ENCODE data around the gene TTLL9. TPM values are rescaled to one million over a fixed set of nuclear protein-coding genes. Genes with fewer than 3 reads are reported as not detected.

Gene TTLL9, protein sequence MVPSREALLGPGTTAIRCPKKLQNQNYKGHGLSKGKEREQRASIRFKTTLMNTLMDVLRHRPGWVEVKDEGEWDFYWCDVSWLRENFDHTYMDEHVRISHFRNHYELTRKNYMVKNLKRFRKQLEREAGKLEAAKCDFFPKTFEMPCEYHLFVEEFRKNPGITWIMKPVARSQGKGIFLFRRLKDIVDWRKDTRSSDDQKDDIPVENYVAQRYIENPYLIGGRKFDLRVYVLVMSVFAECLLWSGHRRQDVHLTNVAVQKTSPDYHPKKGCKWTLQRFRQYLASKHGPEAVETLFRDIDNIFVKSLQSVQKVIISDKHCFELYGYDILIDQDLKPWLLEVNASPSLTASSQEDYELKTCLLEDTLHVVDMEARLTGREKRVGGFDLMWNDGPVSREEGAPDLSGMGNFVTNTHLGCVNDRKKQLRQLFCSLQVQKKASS
- polyA plus RNA-seq: 1.0 TPM
- long read RNA-seq, donor 1: 0 reads
- long read RNA-seq, donor 2: 0 reads
- long read RNA-seq, donor 3, partial matches to known transcripts: 31 of 31 reads
- long read RNA-seq, donor 3, other reads (novel, unspliced or antisense): 0 of 31 reads
- long read RNA-seq, donor 4: 0 reads
- long read RNA-seq, donor 5, partial matches to known transcripts: 0 of 12 reads
- long read RNA-seq, donor 5, other reads (novel, unspliced or antisense): 12 of 12 reads
- long read RNA-seq, donor 6, partial matches to known transcripts: 21 of 21 reads
- long read RNA-seq, donor 6, other reads (novel, unspliced or antisense): 0 of 21 reads
- long read RNA-seq, donor 7: 0 reads
- long read RNA-seq, donor 8: 0 reads
- long read RNA-seq, donor 9: 0 reads
- long read RNA-seq, donor 10, partial matches to known transcripts: 42 of 42 reads
- long read RNA-seq, donor 10, other reads (novel, unspliced or antisense): 0 of 42 reads
- long read RNA-seq, donor 11: 0 reads

DNA sequence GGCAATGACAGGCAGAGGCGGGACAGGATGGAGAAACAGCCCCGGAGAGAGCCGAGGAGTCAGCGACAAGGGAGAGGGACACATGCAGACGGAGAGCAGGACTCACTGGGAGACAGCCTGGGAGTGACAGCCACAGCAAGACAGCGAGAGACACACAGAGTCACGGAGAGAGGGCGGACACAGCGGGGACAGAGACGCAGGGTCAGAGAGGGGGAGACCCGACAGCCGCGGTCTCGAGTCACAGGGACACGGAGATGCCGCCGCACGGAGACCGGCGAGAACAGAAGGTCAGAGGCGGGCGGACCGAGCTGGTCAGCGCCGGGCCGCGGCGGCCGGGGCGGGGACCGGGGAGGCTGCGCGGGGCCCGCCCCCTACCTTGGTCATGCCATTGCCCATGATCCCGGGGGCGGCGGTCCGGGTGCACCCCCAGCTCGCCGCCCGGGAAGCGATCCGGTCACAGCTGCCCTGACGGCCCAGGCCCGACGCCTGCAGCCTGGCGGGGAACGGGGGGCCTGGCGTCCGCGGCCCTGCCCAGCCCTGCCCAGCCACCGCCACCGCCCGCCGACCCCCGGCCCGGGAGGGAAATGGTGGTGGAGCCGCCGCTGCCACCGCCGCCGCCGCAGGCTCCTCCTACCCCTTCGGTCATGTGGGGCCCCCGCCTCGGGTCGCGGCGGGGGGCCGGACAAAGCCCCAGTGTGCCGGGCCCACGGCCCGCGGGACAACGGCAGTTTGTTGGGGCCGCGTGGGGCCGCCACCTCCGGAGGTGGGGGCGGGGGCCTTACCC is at the start of gene TTLL9, which contains the start of gene DUSP15:
TSS of gene TTLL9 (plus strand) at position 693 of the 784 bp plus-strand sequence. CDS start 493 bp downstream, outside the sequence.
TSS of gene DUSP15 (minus strand) at position 586 of the 784 bp plus-strand sequence. CDS start at position 396, 190 bp downstream.
- Histone ChIP-seq H3K4me1 (ENCODE audit: control insufficient read depth, insufficient read depth, low read length) (peaks cover 15% of the 10 kb centered on the region), H3K27me3 (ENCODE audit: control insufficient read depth, insufficient read depth, low read length) (no peaks in the 10 kb centered on the region), H3K27ac (ENCODE audit: low read length) (peak within 1 kb of the TSS; percentile 54), H3K4me3 (ENCODE audit: low read length) (peak within 1 kb of the TSS; percentile 60), H3K36me3 (ENCODE audit: control insufficient read depth, insufficient read depth, low read length) (peaks cover 6% of the 10 kb centered on the region), H3K9me3 (ENCODE audit: control insufficient read depth, low read depth, low read length) (no peaks in the 10 kb centered on the region)
- peak; percentile 25 to 71 for DNase-seq
- no CpG with 5 or more reads among the region's 80 CpGs for WGBS (ENCODE audit: insufficient coverage, low lambda C conversion rate)

DNA sequence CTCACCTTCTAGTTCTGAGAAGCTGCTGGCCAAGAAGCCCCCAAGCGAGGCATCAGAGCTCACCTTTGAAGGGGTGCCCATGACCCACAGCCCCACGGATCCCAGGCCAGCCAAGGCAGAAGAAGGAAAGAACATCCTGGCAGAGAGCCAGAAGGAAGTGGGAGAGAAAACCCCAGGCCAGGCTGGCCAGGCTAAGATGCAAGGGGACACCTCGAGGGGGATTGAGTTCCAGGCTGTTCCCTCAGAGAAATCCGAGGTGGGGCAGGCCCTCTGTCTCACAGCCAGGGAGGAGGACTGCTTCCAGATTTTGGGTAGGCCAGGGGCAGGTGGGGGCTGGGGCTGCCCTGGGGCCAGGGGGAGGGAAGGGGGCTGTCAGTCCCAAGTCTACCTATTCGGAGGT is 49.0 kb upstream of the TTLL9 start:
- Histone ChIP-seq H3K27ac (ENCODE audit: low read length) (no peak overlapping the region), H3K4me3 (ENCODE audit: low read length) (no peak overlapping the region), H3K9me3 (ENCODE audit: control insufficient read depth, low read depth, low read length) (no peaks in the 10 kb centered on the region), H3K36me3 (ENCODE audit: control insufficient read depth, insufficient read depth, low read length) (no peaks in the 10 kb centered on the region), H3K4me1 (ENCODE audit: control insufficient read depth, insufficient read depth, low read length) (no peaks in the 10 kb centered on the region), H3K27me3 (ENCODE audit: control insufficient read depth, insufficient read depth, low read length) (no peaks in the 10 kb centered on the region)
- no peak for DNase-seq
- no CpG with 5 or more reads among the region's 5 CpGs for WGBS (ENCODE audit: insufficient coverage, low lambda C conversion rate)

DNA sequence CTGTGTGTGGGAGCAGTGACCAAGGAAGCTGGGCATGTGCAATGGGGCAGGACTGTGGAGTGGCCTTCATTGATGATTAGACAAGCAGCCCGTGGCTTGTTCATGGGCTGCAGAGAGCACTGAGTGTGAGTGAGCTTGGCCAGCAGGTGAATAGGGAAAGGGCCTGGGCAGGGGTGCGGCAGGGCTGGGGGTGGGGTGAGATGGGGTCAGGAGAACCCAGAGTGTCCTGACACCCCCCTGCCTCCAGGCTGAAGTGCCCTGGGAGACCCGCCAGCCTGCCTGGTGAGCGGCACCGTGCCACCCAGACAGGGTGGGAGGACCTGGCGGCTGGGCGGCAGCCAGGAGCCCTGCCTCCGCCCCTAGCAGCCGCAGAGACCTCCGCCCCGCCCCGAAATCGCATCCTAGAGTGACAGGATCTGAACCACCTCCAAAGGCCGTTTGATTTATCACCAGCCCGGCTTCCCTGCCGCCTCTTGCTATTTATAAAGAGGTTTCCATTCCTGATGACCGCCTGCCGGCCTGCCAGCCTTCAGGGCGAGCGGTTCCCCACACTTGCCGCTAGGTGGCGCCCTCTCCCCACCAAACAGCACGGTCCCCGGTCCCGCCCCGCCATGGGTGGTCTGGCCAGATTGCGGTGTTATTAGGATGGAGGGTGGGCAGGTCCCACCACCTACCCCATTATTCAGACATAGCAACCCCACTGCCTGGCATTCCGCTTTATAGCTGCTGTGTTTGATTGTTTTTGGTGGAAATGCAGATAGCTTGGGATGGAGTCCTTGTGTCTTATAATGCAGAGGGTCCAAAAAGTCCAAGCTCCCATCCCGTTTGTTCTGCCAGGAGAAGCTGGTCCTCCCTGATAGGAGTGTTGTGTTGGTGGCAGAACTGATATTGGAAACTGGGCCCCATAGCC is 47.8 kb upstream of the TTLL9 start:
- Histone ChIP-seq H3K27ac (ENCODE audit: low read length) (no peak overlapping the region), H3K9me3 (ENCODE audit: control insufficient read depth, low read depth, low read length) (no peaks in the 10 kb centered on the region), H3K4me1 (ENCODE audit: control insufficient read depth, insufficient read depth, low read length) (no peaks in the 10 kb centered on the region), H3K4me3 (ENCODE audit: low read length) (no peak overlapping the region), H3K27me3 (ENCODE audit: control insufficient read depth, insufficient read depth, low read length) (no peaks in the 10 kb centered on the region), H3K36me3 (ENCODE audit: control insufficient read depth, insufficient read depth, low read length) (no peaks in the 10 kb centered on the region)
- no CpG with 5 or more reads among the region's 29 CpGs for WGBS (ENCODE audit: insufficient coverage, low lambda C conversion rate)
- peak; percentile 35 to 50 for DNase-seq

DNA sequence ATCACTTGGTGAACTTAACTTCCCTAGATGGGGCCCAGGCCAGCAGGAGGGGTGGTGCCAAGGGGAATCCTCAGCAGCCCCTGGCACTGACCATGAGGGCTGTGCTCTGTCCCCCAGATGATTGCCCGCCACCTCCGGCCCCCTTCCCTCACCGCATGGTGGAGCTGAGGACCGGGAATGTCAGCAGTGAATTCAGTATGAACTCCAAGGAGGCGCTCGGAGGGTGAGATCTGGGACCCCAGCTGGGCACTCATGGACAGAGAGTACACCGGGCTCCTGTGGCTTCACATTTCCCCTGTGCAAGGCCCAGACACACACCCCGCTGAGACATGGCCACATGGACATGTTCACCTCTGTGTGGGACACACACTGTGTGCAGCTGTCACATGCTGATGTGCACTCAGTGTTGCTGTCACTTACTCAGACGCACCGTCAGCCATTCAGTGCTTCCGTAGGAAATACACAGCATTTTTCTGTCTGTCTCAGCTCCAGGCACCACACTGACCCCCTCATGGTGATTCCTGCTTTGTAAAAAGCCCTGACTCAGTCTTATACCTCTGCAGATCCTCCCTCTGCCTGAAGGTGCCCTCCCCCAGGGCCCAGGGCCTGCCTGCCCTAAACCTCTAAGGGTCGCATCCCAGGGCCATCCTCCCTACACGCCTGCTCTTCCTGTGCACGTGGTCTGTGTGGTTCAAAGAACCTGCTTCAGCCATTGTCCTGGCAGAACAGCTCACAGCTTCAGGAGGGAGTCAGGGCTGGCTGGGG is 46.9 kb upstream of the TTLL9 start:
- WGBS (ENCODE audit: insufficient coverage, low lambda C conversion rate): 80% methylated on average over 3 of the region's 14 CpGs
- H3K27me3 ChIP-seq (ENCODE audit: control insufficient read depth, insufficient read depth, low read length): no peaks in the 10 kb centered on the region
- H3K4me1 ChIP-seq (ENCODE audit: control insufficient read depth, insufficient read depth, low read length): no peaks in the 10 kb centered on the region
- no peaks in the 10 kb centered on the region for H3K36me3 ChIP-seq (ENCODE audit: control insufficient read depth, insufficient read depth, low read length)
- no peak for DNase-seq
- no peak overlapping the region for H3K4me3 ChIP-seq (ENCODE audit: low read length)
- no peak overlapping the region for H3K27ac ChIP-seq (ENCODE audit: low read length)
- H3K9me3 ChIP-seq (ENCODE audit: control insufficient read depth, low read depth, low read length): no peaks in the 10 kb centered on the region

DNA sequence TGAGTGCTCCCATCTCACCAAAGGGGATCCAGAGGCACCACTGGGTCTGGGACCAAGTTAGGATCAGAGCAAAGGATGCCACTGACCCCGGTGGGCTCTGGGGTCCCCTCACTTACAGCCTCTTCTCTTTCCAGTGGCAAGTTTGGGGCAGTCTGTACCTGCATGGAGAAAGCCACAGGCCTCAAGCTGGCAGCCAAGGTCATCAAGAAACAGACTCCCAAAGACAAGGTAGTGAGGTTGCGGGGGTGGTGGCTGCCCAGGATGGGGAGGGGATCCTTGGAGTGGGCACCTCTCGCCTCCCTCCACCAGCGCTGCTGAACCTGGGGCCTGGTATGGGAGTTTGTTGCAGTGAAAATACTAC is 46.3 kb upstream of the TTLL9 start:
- Histone ChIP-seq H3K4me1 (ENCODE audit: control insufficient read depth, insufficient read depth, low read length) (no peaks in the 10 kb centered on the region), H3K4me3 (ENCODE audit: low read length) (no peak overlapping the region), H3K36me3 (ENCODE audit: control insufficient read depth, insufficient read depth, low read length) (no peaks in the 10 kb centered on the region), H3K9me3 (ENCODE audit: control insufficient read depth, low read depth, low read length) (no peaks in the 10 kb centered on the region), H3K27me3 (ENCODE audit: control insufficient read depth, insufficient read depth, low read length) (no peaks in the 10 kb centered on the region), H3K27ac (ENCODE audit: low read length) (no peak overlapping the region)
- WGBS (ENCODE audit: insufficient coverage, low lambda C conversion rate): no CpG with 5 or more reads among the region's 4 CpGs
- DNase-seq: no peak

DNA sequence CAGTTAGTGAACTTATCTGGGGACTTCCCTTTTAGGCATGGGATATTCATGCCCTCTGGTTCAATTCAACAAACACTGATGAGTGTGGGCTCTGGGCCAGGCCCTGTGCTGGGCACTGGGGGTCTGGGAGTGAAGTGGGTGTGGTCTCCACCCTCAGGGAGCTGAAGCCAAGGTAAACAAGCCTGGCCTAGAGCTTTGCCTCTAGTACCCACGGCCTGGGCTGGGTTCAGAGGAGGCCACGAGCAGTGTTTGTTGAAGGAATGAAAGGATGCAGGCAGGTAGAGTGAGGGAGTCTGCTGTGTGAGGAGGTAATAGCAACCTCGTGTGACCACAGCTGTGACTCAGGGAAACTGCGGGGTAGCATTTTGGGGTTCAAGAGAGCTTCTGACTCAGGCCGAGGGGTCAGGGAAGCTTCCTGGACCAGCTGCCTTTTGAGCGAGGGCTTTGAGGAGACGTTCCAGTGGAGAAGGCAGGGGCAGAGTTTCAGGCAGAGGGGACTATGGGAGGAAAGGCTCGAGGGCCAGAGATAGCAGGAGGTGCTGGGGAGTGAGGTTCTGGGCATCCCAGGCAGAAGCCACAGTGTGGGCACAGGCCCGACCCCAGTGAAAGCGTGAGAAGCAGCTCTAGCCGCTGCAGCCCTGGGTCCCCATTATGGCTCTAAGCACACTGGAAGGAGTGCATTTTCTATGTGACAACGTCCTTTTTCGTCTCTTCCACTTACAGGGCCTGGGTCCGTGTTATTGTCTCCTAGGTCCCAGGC is 45.7 kb upstream of the TTLL9 start:
- no peaks in the 10 kb centered on the region for H3K36me3 ChIP-seq (ENCODE audit: control insufficient read depth, insufficient read depth, low read length)
- H3K27me3 ChIP-seq (ENCODE audit: control insufficient read depth, insufficient read depth, low read length): no peaks in the 10 kb centered on the region
- no peak overlapping the region for H3K27ac ChIP-seq (ENCODE audit: low read length)
- H3K4me1 ChIP-seq (ENCODE audit: control insufficient read depth, insufficient read depth, low read length): no peaks in the 10 kb centered on the region
- DNase-seq: no peak
- H3K4me3 ChIP-seq (ENCODE audit: low read length): no peak overlapping the region
- WGBS (ENCODE audit: insufficient coverage, low lambda C conversion rate): 50% methylated on average over 1 of the region's 14 CpGs
- H3K9me3 ChIP-seq (ENCODE audit: control insufficient read depth, low read depth, low read length): no peaks in the 10 kb centered on the region

DNA sequence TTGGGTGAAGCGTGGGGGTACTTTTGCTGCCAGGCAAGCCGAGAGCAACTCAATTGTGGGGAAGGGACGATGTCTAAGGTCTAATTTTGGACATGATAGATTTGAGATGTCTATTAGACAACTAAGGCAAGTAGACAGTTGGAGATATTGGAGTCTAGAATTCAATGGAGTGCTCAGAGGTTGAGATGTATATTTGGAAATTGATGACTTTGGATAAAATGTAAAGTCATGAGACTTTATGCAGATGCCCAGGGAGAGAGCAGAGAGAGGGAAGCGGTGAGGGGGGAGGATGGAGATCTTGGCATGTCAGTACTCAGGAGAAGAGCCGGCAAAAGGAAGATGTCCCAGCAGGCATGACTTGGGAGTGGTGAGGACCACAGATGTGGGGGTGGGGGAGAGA is 44.4 kb upstream of the TTLL9 start:
- no peak for DNase-seq
- Histone ChIP-seq H3K4me1 (ENCODE audit: control insufficient read depth, insufficient read depth, low read length) (no peaks in the 10 kb centered on the region), H3K27me3 (ENCODE audit: control insufficient read depth, insufficient read depth, low read length) (no peaks in the 10 kb centered on the region), H3K4me3 (ENCODE audit: low read length) (no peak overlapping the region), H3K9me3 (ENCODE audit: control insufficient read depth, low read depth, low read length) (no peaks in the 10 kb centered on the region), H3K36me3 (ENCODE audit: control insufficient read depth, insufficient read depth, low read length) (no peaks in the 10 kb centered on the region), H3K27ac (ENCODE audit: low read length) (no peak overlapping the region)
- no CpG with 5 or more reads among the region's 5 CpGs for WGBS (ENCODE audit: insufficient coverage, low lambda C conversion rate)

DNA sequence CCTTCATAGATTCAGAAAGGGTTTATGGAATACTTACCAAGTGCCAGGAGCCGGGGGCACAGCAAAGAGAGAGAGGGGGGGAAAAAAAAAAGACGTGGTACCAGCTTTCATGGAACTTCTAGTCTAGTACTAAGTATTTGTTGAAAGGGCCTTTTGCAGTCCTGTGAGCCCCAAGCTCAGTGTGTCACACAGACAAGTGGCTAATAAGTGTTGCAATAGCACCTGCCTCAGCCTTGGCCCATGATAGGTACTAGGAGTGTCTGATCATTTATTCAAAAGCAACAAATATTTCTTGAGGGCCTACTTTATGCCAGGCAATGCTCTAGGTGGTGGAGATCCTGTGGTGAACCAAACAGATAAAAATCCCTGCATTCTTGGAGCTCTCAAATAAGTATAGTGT is 43.4 kb upstream of the TTLL9 start:
- Histone ChIP-seq H3K9me3 (ENCODE audit: control insufficient read depth, low read depth, low read length) (no peaks in the 10 kb centered on the region), H3K36me3 (ENCODE audit: control insufficient read depth, insufficient read depth, low read length) (no peaks in the 10 kb centered on the region), H3K4me1 (ENCODE audit: control insufficient read depth, insufficient read depth, low read length) (no peaks in the 10 kb centered on the region), H3K27ac (ENCODE audit: low read length) (no peak overlapping the region), H3K4me3 (ENCODE audit: low read length) (no peak overlapping the region), H3K27me3 (ENCODE audit: control insufficient read depth, insufficient read depth, low read length) (no peaks in the 10 kb centered on the region)
- no peak for DNase-seq
- WGBS (ENCODE audit: insufficient coverage, low lambda C conversion rate): no CpG with 5 or more reads among the region's 2 CpGs

Data from large intestine (tissue), 12 donors.